SJSA1 (cell line): ENCODE results near the gene OCEL1. TPM values are rescaled to one million over a fixed set of nuclear protein-coding genes. Genes with fewer than 3 reads are reported as not detected.
A peak's percentile ranks its signal among the peaks of the same experiment; 100 is the strongest.

Experiments used
- DNase-seq, 2 experiments: peaks; one replicate each; pipeline ENCODE4 v3.0.0-alpha.2; 2015 to 2020; ENCODE audit warnings: low spot score in 2 of 2, low read depth in 1 of 2
- H3K27ac ChIP-seq: fragments of 250-450 bp; sonication (Bioruptor Pico); 2 replicates; pipeline ENCODE4 v1.5.1; 2020; ENCODE audit warnings: mild to moderate bottlenecking, moderate library complexity
- H3K27me3 ChIP-seq: fragments of 250-450 bp; sonication (Bioruptor Pico); replicated peaks from 2 replicates; pipeline ENCODE4 v1.5.1; 2020; ENCODE audit warnings: mild to moderate bottlenecking, moderate library complexity
- H3K36me3 ChIP-seq: fragments of 250-450 bp; sonication (Bioruptor Pico); 2 replicates; pipeline ENCODE4 v1.5.1; 2020; ENCODE audit warnings: mild to moderate bottlenecking
- H3K4me1 ChIP-seq: fragments of 250-450 bp; sonication (Bioruptor Pico); replicated peaks from 2 replicates; pipeline ENCODE4 v1.6.1; 2021; ENCODE audit warnings: mild to moderate bottlenecking
- H3K4me3 ChIP-seq: fragments of 250-450 bp; sonication (Bioruptor Pico); 2 replicates; pipeline ENCODE4 v1.5.1; 2020; ENCODE audit warnings: mild to moderate bottlenecking
- H3K9me3 ChIP-seq: fragments of 250-450 bp; sonication (Bioruptor Pico); replicated peaks from 2 replicates; pipeline ENCODE4 v1.5.1; 2020; ENCODE audit warnings: mild to moderate bottlenecking
- total RNA-seq: library from RNA; depleted of rRNA; stranded (reverse); fragments of >200 nt; shearing (Covaris generic); gene quantifications from 2 replicates; pipeline ENCODE4 v1.2.3, GENCODE V29; 2014

OCEL1 gene
- total RNA-seq, 1 experiment from 2014 or later: 10.6 TPM

- H3K27me3 ChIP-seq: no peaks in the 10 kb centered on the region
- no peak overlapping the region for H3K4me3 ChIP-seq
- no peak overlapping the region for H3K27ac ChIP-seq
- H3K36me3 ChIP-seq: no peaks in the 10 kb centered on the region
- no peak for DNase-seq
- no peaks in the 10 kb centered on the region for H3K4me1 ChIP-seq
- no peaks in the 10 kb centered on the region for H3K9me3 ChIP-seq
Observed at GRCh38 chr19:17254636-17255035, 28.6 kb downstream of the OCEL1 start.

GRCh38 chr19:17255150-17255621, 29.2 kb downstream of the OCEL1 start:
- Histone ChIP-seq H3K9me3 (no peaks in the 10 kb centered on the region), H3K4me3 (no peak overlapping the region), H3K27me3 (no peaks in the 10 kb centered on the region), H3K36me3 (no peaks in the 10 kb centered on the region), H3K4me1 (no peaks in the 10 kb centered on the region), H3K27ac (no peak overlapping the region)
- DNase-seq: no peak

- Histone ChIP-seq H3K27me3 (no peaks in the 10 kb centered on the region), H3K4me3 (no peak overlapping the region), H3K9me3 (no peaks in the 10 kb centered on the region), H3K27ac (no peak overlapping the region), H3K4me1 (no peaks in the 10 kb centered on the region), H3K36me3 (no peaks in the 10 kb centered on the region)
- DNase-seq: no peak
Observed at GRCh38 chr19:17256130-17256529, 30.1 kb downstream of the OCEL1 start.

- H3K4me1 ChIP-seq: no peaks in the 10 kb centered on the region
- no peaks in the 10 kb centered on the region for H3K27me3 ChIP-seq
- H3K27ac ChIP-seq: no peak overlapping the region
- H3K9me3 ChIP-seq: no peaks in the 10 kb centered on the region
- no peak for DNase-seq
- H3K4me3 ChIP-seq: no peak overlapping the region
- no peaks in the 10 kb centered on the region for H3K36me3 ChIP-seq
Observed at GRCh38 chr19:17259118-17259780, 33.2 kb downstream of the OCEL1 start.

GRCh38 chr19:17259934-17260333, 33.9 kb downstream of the OCEL1 start:
- Histone ChIP-seq H3K4me1 (no peaks in the 10 kb centered on the region), H3K27me3 (no peaks in the 10 kb centered on the region), H3K27ac (no peak overlapping the region), H3K9me3 (no peaks in the 10 kb centered on the region), H3K36me3 (no peaks in the 10 kb centered on the region), H3K4me3 (no peak overlapping the region)
- DNase-seq: no peak

GRCh38 chr19:17260842-17261325, 34.9 kb downstream of the OCEL1 start:
- Histone ChIP-seq H3K4me3 (no peak overlapping the region), H3K27me3 (no peaks in the 10 kb centered on the region), H3K36me3 (no peaks in the 10 kb centered on the region), H3K9me3 (no peaks in the 10 kb centered on the region), H3K27ac (no peak overlapping the region), H3K4me1 (no peaks in the 10 kb centered on the region)
- DNase-seq: peak; percentile 64 to 83

- no peak for DNase-seq
- Histone ChIP-seq H3K4me1 (no peaks in the 10 kb centered on the region), H3K27me3 (no peaks in the 10 kb centered on the region), H3K27ac (no peak overlapping the region), H3K9me3 (no peaks in the 10 kb centered on the region), H3K36me3 (no peaks in the 10 kb centered on the region), H3K4me3 (no peak overlapping the region)
Observed at GRCh38 chr19:17262557-17262956, 36.5 kb downstream of the OCEL1 start.

GRCh38 chr19:17263712-17264640, 38.0 kb downstream of the OCEL1 start:
- Histone ChIP-seq H3K9me3 (no peaks in the 10 kb centered on the region), H3K27me3 (no peaks in the 10 kb centered on the region), H3K4me3 (no peak overlapping the region), H3K27ac (no peak overlapping the region), H3K36me3 (peaks cover 6% of the 10 kb centered on the region), H3K4me1 (peaks cover 5% of the 10 kb centered on the region)
- DNase-seq: no peak

- Histone ChIP-seq H3K4me1 (peaks cover 5% of the 10 kb centered on the region), H3K4me3 (no peak within 1 kb of the TSS), H3K9me3 (no peaks in the 10 kb centered on the region), H3K36me3 (peaks cover 13% of the 10 kb centered on the region), H3K27me3 (no peaks in the 10 kb centered on the region), H3K27ac (no peak within 1 kb of the TSS)
- DNase-seq: no peak
Observed at GRCh38 chr19:17264641-17264979, 38.6 kb downstream of the OCEL1 start, which contains the start of gene USHBP1. USHBP1 (minus strand) TSS chr19:17264745; CDS start chr19:17264299, 446 bp downstream.

GRCh38 chr19:17266026-17266425, 40.0 kb downstream of the OCEL1 start:
- DNase-seq: no peak
- peaks cover 22% of the 10 kb centered on the region for H3K36me3 ChIP-seq
- H3K27ac ChIP-seq: no peak overlapping the region
- H3K27me3 ChIP-seq: no peaks in the 10 kb centered on the region
- no peak overlapping the region for H3K4me3 ChIP-seq
- H3K4me1 ChIP-seq: peaks cover 5% of the 10 kb centered on the region
- H3K9me3 ChIP-seq: no peaks in the 10 kb centered on the region

- Histone ChIP-seq H3K4me3 (no peak overlapping the region), H3K36me3 (peaks cover 27% of the 10 kb centered on the region), H3K27me3 (no peaks in the 10 kb centered on the region), H3K27ac (no peak overlapping the region), H3K4me1 (peaks cover 5% of the 10 kb centered on the region), H3K9me3 (no peaks in the 10 kb centered on the region)
- no peak for DNase-seq
Observed at GRCh38 chr19:17266589-17266974, 40.6 kb downstream of the OCEL1 start.

- peak; percentile 98 to 99 for DNase-seq
- Histone ChIP-seq H3K27me3 (no peaks in the 10 kb centered on the region), H3K27ac (peak within 1 kb of the TSS; percentile 37), H3K4me3 (peak within 1 kb of the TSS; percentile 66), H3K9me3 (no peaks in the 10 kb centered on the region), H3K36me3 (peaks cover 33% of the 10 kb centered on the region), H3K4me1 (peaks cover 5% of the 10 kb centered on the region)
Observed at GRCh38 chr19:17266975-17267788, 41.2 kb downstream of the OCEL1 start, which contains the start of gene BABAM1. BABAM1 (plus strand) TSS chr19:17267443; CDS start chr19:17268807, 1,364 bp downstream.

- no peak overlapping the region for H3K4me3 ChIP-seq
- no peaks in the 10 kb centered on the region for H3K27me3 ChIP-seq
- no peaks in the 10 kb centered on the region for H3K9me3 ChIP-seq
- H3K4me1 ChIP-seq: peaks cover 5% of the 10 kb centered on the region
- no peak overlapping the region for H3K27ac ChIP-seq
- H3K36me3 ChIP-seq: peaks cover 47% of the 10 kb centered on the region
- no peak for DNase-seq
Observed at GRCh38 chr19:17268754-17269153, 42.7 kb downstream of the OCEL1 start.
